Fibroblast of skin of left biceps (primary cell): ENCODE results near the gene DAB1.

Experiments
- DNase-seq, 2 experiments: peaks; one replicate each; pipeline ENCODE4 v3.0.0-alpha.2; 2013; ENCODE audit warnings: low read depth in 2 of 2

Gene DAB1

GRCh38 chr1:56975446-56975845, 448.4 kb downstream of the DAB1 start:
- DNase-seq = no peak

GRCh38 chr1:56973923-56974742, 449.7 kb downstream of the DAB1 start:
- peak; percentile 24 to 36 for DNase-seq

GRCh38 chr1:56972976-56973375, 450.9 kb downstream of the DAB1 start:
- peak; percentile 84 to 86 for DNase-seq

GRCh38 chr1:56970280-56970679, 453.6 kb downstream of the DAB1 start:
- DNase-seq = no peak

GRCh38 chr1:56968878-56969495, 454.9 kb downstream of the DAB1 start:
- no peak for DNase-seq

GRCh38 chr1:56967900-56968832, 455.7 kb downstream of the DAB1 start:
- DNase-seq = no peak

GRCh38 chr1:56967355-56967754, 456.5 kb downstream of the DAB1 start:
- no peak for DNase-seq

- DNase-seq = no peak
Measured at GRCh38 chr1:56966698-56966999, 457.2 kb downstream of the DAB1 start.

GRCh38 chr1:56965916-56966697, 457.8 kb downstream of the DAB1 start, which contains the start of gene C8B:
Gene C8B (minus strand): TSS chr1:56966015. CDS start chr1:56965948, 67 bp downstream.
- no peak for DNase-seq

GRCh38 chr1:56965191-56965590, 458.7 kb downstream of the DAB1 start:
- DNase-seq = no peak

GRCh38 chr1:56964349-56965017, 459.4 kb downstream of the DAB1 start:
- DNase-seq = no peak

GRCh38 chr1:56963667-56964066, 460.2 kb downstream of the DAB1 start:
- DNase-seq = no peak

GRCh38 chr1:56961426-56961825, 462.4 kb downstream of the DAB1 start:
- DNase-seq = no peak

- peak; percentile 37 to 39 for DNase-seq
Measured at GRCh38 chr1:56958526-56958925, 465.3 kb downstream of the DAB1 start.

GRCh38 chr1:56957931-56958330, 465.9 kb downstream of the DAB1 start:
- no peak for DNase-seq

GRCh38 chr1:56954664-56955063, 469.2 kb downstream of the DAB1 start:
- no peak for DNase-seq

GRCh38 chr1:56953386-56953785, 470.5 kb downstream of the DAB1 start:
- no peak for DNase-seq

GRCh38 chr1:56952501-56952900, 471.4 kb downstream of the DAB1 start:
- DNase-seq = no peak

GRCh38 chr1:56948403-56949023, 475.3 kb downstream of the DAB1 start:
- DNase-seq = peak in 1 of 2 experiments; percentile 30
